Karpas-422 (cell line): ENCODE results near the gene TBX18. TPM values are rescaled to one million over a fixed set of nuclear protein-coding genes. Genes with fewer than 3 reads are reported as not detected.

ENCODE experiments used
- DNase-seq: peaks from one replicate; pipeline ENCODE4 v3.0.0-alpha.2; 2015
- H2AFZ ChIP-seq: fragments of 200-600 bp; sonication (generic); 2 replicates; pipeline ENCODE4 v1.6.1; 2014; ENCODE audit warnings: antibody characterized with exemption, low read length, mixed read lengths
- H3K27ac ChIP-seq: fragments of 200-600 bp; sonication (generic); 2 replicates; pipeline ENCODE4 v1.5.1; 2014; ENCODE audit warnings: mild to moderate bottlenecking, low read length, moderate library complexity
- H3K27me3 ChIP-seq: fragments of 200-600 bp; sonication (generic); 2 replicates; pipeline ENCODE4 v1.6.1; 2014; ENCODE audit warnings: low read length, mixed read lengths
- H3K36me3 ChIP-seq: fragments of 200-600 bp; sonication (generic); 2 replicates; pipeline ENCODE4 v1.6.1; 2014; ENCODE audit warnings: low read length, mixed read lengths; ENCODE audit not compliant: insufficient read depth
- H3K4me1 ChIP-seq: fragments of 200-600 bp; sonication (generic); 2 replicates; pipeline ENCODE4 v1.6.1; 2014; ENCODE audit warnings: mild to moderate bottlenecking, low read length, mixed read lengths
- H3K4me2 ChIP-seq: fragments of 200-600 bp; sonication (generic); 2 replicates; pipeline ENCODE4 v1.6.1; 2014; ENCODE audit warnings: low read length, low read depth, mild to moderate bottlenecking; ENCODE audit not compliant: poor library complexity, severe bottlenecking
- H3K4me3 ChIP-seq: fragments of 200-600 bp; sonication (generic); 2 replicates; pipeline ENCODE4 v1.5.1; 2014; ENCODE audit warnings: mild to moderate bottlenecking, antibody characterized with exemption, low read length, mixed read lengths
- H3K79me2 ChIP-seq: fragments of 200-600 bp; sonication (generic); 2 replicates; pipeline ENCODE4 v1.6.1; 2014; ENCODE audit warnings: mild to moderate bottlenecking, low read length, mixed read lengths
- H3K9ac ChIP-seq: fragments of 200-600 bp; sonication (generic); 2 replicates; pipeline ENCODE4 v1.6.0; 2014; ENCODE audit warnings: low read length
- H3K9me2 ChIP-seq: fragments of 200-600 bp; sonication (generic), shearing (Covaris generic); replicated peaks from 2 replicates; pipeline ENCODE4 v1.6.0; 2014; ENCODE audit warnings: mild to moderate bottlenecking, low read length, moderate library complexity; ENCODE audit not compliant: insufficient read depth
- H3K9me3 ChIP-seq: fragments of 300-700, 200-600 bp; sonication (generic); 2 replicates; pipeline ENCODE4 v1.6.1; 2014; ENCODE audit warnings: low read length, mixed read lengths
- H4K20me1 ChIP-seq: fragments of 200-600 bp; sonication (generic); 2 replicates; pipeline ENCODE4 v1.6.1; 2014; ENCODE audit warnings: mild to moderate bottlenecking, antibody characterized with exemption, low read length, low read depth; ENCODE audit not compliant: insufficient read depth
- total RNA-seq: library from RNA; depleted of rRNA; stranded (reverse); fragments of >200 nt; shearing (Covaris generic); gene quantifications from 2 replicates; pipeline ENCODE4 v1.2.3, GENCODE V29; 2014; ENCODE audit warnings: low replicate concordance

Gene TBX18
- total RNA-seq, 1 experiment from 2014 or later = not detected

- Histone ChIP-seq H4K20me1 (no peaks in the 10 kb centered on the region), H3K79me2 (no peaks in the 10 kb centered on the region), H3K9me3 (no peaks in the 10 kb centered on the region), H3K36me3 (no peaks in the 10 kb centered on the region), H3K9ac (no peak overlapping the region), H3K27me3 (no peaks in the 10 kb centered on the region), H3K4me2 (no peak overlapping the region), H2AFZ (no peak overlapping the region), H3K27ac (no peak overlapping the region), H3K4me1 (no peaks in the 10 kb centered on the region), H3K9me2 (no peaks in the 10 kb centered on the region), H3K4me3 (no peak overlapping the region)
- DNase-seq = no peak
Measured at GRCh38 chr6:84771125-84771755, 6.8 kb upstream of the TBX18 start.

GRCh38 chr6:84770521-84770920 is 6.1 kb upstream of the TBX18 start:
- H2AFZ ChIP-seq = no peak overlapping the region
- H3K4me2 ChIP-seq = no peak overlapping the region
- H3K9me2 ChIP-seq = no peaks in the 10 kb centered on the region
- no peaks in the 10 kb centered on the region for H4K20me1 ChIP-seq
- no peak overlapping the region for H3K9ac ChIP-seq
- H3K27me3 ChIP-seq = no peaks in the 10 kb centered on the region
- H3K36me3 ChIP-seq = no peaks in the 10 kb centered on the region
- H3K79me2 ChIP-seq = no peaks in the 10 kb centered on the region
- no peaks in the 10 kb centered on the region for H3K4me1 ChIP-seq
- no peak overlapping the region for H3K27ac ChIP-seq
- no peaks in the 10 kb centered on the region for H3K9me3 ChIP-seq
- DNase-seq = no peak
- H3K4me3 ChIP-seq = no peak overlapping the region

GRCh38 chr6:84769306-84769705 is 4.9 kb upstream of the TBX18 start:
- DNase-seq = no peak
- H3K9ac ChIP-seq = no peak overlapping the region

GRCh38 chr6:84768442-84769174 is 4.2 kb upstream of the TBX18 start:
- Histone ChIP-seq H3K36me3 (no peaks in the 10 kb centered on the region), H2AFZ (no peak overlapping the region), H3K4me1 (no peaks in the 10 kb centered on the region), H3K9ac (no peak overlapping the region), H3K4me3 (no peak overlapping the region), H3K27ac (no peak overlapping the region), H3K4me2 (no peak overlapping the region), H3K27me3 (no peaks in the 10 kb centered on the region), H3K79me2 (no peaks in the 10 kb centered on the region), H3K9me2 (no peaks in the 10 kb centered on the region), H4K20me1 (no peaks in the 10 kb centered on the region), H3K9me3 (peaks cover 5% of the 10 kb centered on the region; the same call in 1 of the 2 replicates)
- DNase-seq = no peak

More at GRCh38 chr6:84769306-84769705, 4.9 kb upstream of the TBX18 start:
- no peak overlapping the region for H3K27ac ChIP-seq
- H3K9me2 ChIP-seq = no peaks in the 10 kb centered on the region
- no peaks in the 10 kb centered on the region for H4K20me1 ChIP-seq
- no peaks in the 10 kb centered on the region for H3K36me3 ChIP-seq
- H3K4me2 ChIP-seq = no peak overlapping the region
- H3K4me1 ChIP-seq = no peaks in the 10 kb centered on the region
- no peak overlapping the region for H2AFZ ChIP-seq
- no peak overlapping the region for H3K4me3 ChIP-seq
- peaks cover 5% of the 10 kb centered on the region; the same call in 1 of the 2 replicates for H3K9me3 ChIP-seq
- no peaks in the 10 kb centered on the region for H3K79me2 ChIP-seq
- no peaks in the 10 kb centered on the region for H3K27me3 ChIP-seq

GRCh38 chr6:84767526-84768201 is 3.3 kb upstream of the TBX18 start:
- H3K79me2 ChIP-seq = no peaks in the 10 kb centered on the region
- no peaks in the 10 kb centered on the region for H3K9me2 ChIP-seq
- H3K36me3 ChIP-seq = no peaks in the 10 kb centered on the region
- no peaks in the 10 kb centered on the region for H3K4me1 ChIP-seq
- H3K4me3 ChIP-seq = no peak overlapping the region
- H2AFZ ChIP-seq = no peak overlapping the region
- H3K9ac ChIP-seq = no peak overlapping the region
- H3K27ac ChIP-seq = no peak overlapping the region
- no peak overlapping the region for H3K4me2 ChIP-seq
- peaks cover 5% of the 10 kb centered on the region; the same call in 1 of the 2 replicates for H3K9me3 ChIP-seq
- H4K20me1 ChIP-seq = no peaks in the 10 kb centered on the region
- H3K27me3 ChIP-seq = no peaks in the 10 kb centered on the region
- no peak for DNase-seq

- H3K4me2 ChIP-seq = no peak overlapping the region
- no peak overlapping the region for H3K4me3 ChIP-seq
- H3K9ac ChIP-seq = no peak overlapping the region
- H4K20me1 ChIP-seq = no peaks in the 10 kb centered on the region
- H2AFZ ChIP-seq = no peak overlapping the region
- no peak for DNase-seq
- H3K4me1 ChIP-seq = no peaks in the 10 kb centered on the region
- H3K79me2 ChIP-seq = no peaks in the 10 kb centered on the region
- no peaks in the 10 kb centered on the region for H3K36me3 ChIP-seq
- H3K27me3 ChIP-seq = no peaks in the 10 kb centered on the region
- H3K9me3 ChIP-seq = peaks cover 5% of the 10 kb centered on the region; the same call in 1 of the 2 replicates
- no peaks in the 10 kb centered on the region for H3K9me2 ChIP-seq
- no peak overlapping the region for H3K27ac ChIP-seq
Measured at GRCh38 chr6:84766799-84767525, 2.6 kb upstream of the TBX18 start.

- Histone ChIP-seq H3K9me3 (peaks cover 5% of the 10 kb centered on the region; the same call in 1 of the 2 replicates), H4K20me1 (no peaks in the 10 kb centered on the region), H3K27me3 (no peaks in the 10 kb centered on the region), H2AFZ (no peak overlapping the region), H3K4me3 (no peak overlapping the region), H3K79me2 (no peaks in the 10 kb centered on the region), H3K36me3 (no peaks in the 10 kb centered on the region), H3K9ac (no peak overlapping the region), H3K9me2 (no peaks in the 10 kb centered on the region), H3K4me2 (no peak overlapping the region), H3K4me1 (no peaks in the 10 kb centered on the region), H3K27ac (no peak overlapping the region)
- no peak for DNase-seq
Measured at GRCh38 chr6:84766118-84766798, 1.9 kb upstream of the TBX18 start.
